ENCODE data around the gene SRGN. TPM values are rescaled to one million over a fixed set of nuclear protein-coding genes. Genes with fewer than 3 reads are reported as not detected.

SRGN gene
- total RNA-seq, 1 experiment from 2014 or later, result 8.5 TPM

GRCh38 chr10:69145864-69146263 lies 58.0 kb downstream of the SRGN start:
- Histone ChIP-seq H3K27ac (ENCODE audit: low read length) (no peak overlapping the region), H3K4me1 (ENCODE audit: control insufficient read depth, insufficient read depth, low read length) (no peaks in the 10 kb centered on the region), H3K4me3 (ENCODE audit: low read depth in 2 of 2, low read length in 2 of 2) (no peak overlapping the region), H3K27me3 (ENCODE audit: control insufficient read depth, insufficient read depth, low read length) (no peaks in the 10 kb centered on the region), H3K9me3 (ENCODE audit: control insufficient read depth, insufficient read depth, low read depth, low read length) (no peaks in the 10 kb centered on the region), H3K36me3 (ENCODE audit: control insufficient read depth, insufficient read depth, low read length) (no peaks in the 10 kb centered on the region)
- in situ Hi-C loops (cut with HindIII; ENCODE audit: low pct_unique_long_range_greater_than_20kb, low sequenced_read_pairs), result no loop called here
- intact Hi-C loops (cut with micrococcal nuclease; ENCODE audit: unreplicated experiment), result no loop called here
- BruUV-seq (replicated peaks), result no TSS peak
- CTCF ChIA-PET, result no interaction called here
- POLR2A ChIA-PET, result no interaction called here
- TF ChIP-seq CTCF (IDR thresholded peaks at IDR 0.05) (no peak), SIN3A (IDR thresholded peaks at IDR 0.05; ENCODE audit: borderline replicate concordance, insufficient read depth, low read depth, low read length) (no peak), POLR2AphosphoS5 (IDR thresholded peaks at IDR 0.05; ENCODE audit: low read depth, low read length) (no peak), REST (IDR thresholded peaks at IDR 0.05; ENCODE audit: insufficient read depth in 1 of 2, low read depth in 2 of 2, low read length in 1 of 2) (no peak), TCF7L2 (IDR thresholded peaks at IDR 0.05; ENCODE audit: low read depth, low read length) (no peak)
- ATAC-seq (no peak), DNase-seq (ENCODE audit: low read depth, low spot score) (no peak)

- H3K4me1 ChIP-seq (ENCODE audit: control insufficient read depth, insufficient read depth, low read length), result no peaks in the 10 kb centered on the region
- no peaks in the 10 kb centered on the region for H3K36me3 ChIP-seq (ENCODE audit: control insufficient read depth, insufficient read depth, low read length)
- in situ Hi-C loops (cut with HindIII; ENCODE audit: low pct_unique_long_range_greater_than_20kb, low sequenced_read_pairs), result no loop called here
- intact Hi-C loops (cut with micrococcal nuclease; ENCODE audit: unreplicated experiment), result no loop called here
- no peaks in the 10 kb centered on the region for H3K9me3 ChIP-seq (ENCODE audit: control insufficient read depth, insufficient read depth, low read depth, low read length)
- TF ChIP-seq REST (IDR thresholded peaks at IDR 0.05; ENCODE audit: insufficient read depth in 1 of 2, low read depth in 2 of 2, low read length in 1 of 2) (no peak), SIN3A (IDR thresholded peaks at IDR 0.05; ENCODE audit: borderline replicate concordance, insufficient read depth, low read depth, low read length) (no peak), CTCF (IDR thresholded peaks at IDR 0.05) (no peak), TCF7L2 (IDR thresholded peaks at IDR 0.05; ENCODE audit: low read depth, low read length) (no peak)
- ChIA-PET POLR2A (no interaction called here), CTCF (no interaction called here)
- H3K27me3 ChIP-seq (ENCODE audit: control insufficient read depth, insufficient read depth, low read length), result no peaks in the 10 kb centered on the region
- no peak for ATAC-seq
- no peak for DNase-seq (ENCODE audit: low read depth, low spot score)
- H3K4me3 ChIP-seq (ENCODE audit: low read depth in 2 of 2, low read length in 2 of 2), result no peak overlapping the region
- H3K27ac ChIP-seq (ENCODE audit: low read length), result no peak overlapping the region
- no TSS peak for BruUV-seq (replicated peaks)
These were observed 58.9 kb downstream of the SRGN start for GRCh38 chr10:69146759-69147158.
